ENCODE measurements around the gene RAB3GAP2.
A peak's percentile ranks its signal among the peaks of the same experiment; 100 is the strongest.

The RAB3GAP2 gene

DNA sequence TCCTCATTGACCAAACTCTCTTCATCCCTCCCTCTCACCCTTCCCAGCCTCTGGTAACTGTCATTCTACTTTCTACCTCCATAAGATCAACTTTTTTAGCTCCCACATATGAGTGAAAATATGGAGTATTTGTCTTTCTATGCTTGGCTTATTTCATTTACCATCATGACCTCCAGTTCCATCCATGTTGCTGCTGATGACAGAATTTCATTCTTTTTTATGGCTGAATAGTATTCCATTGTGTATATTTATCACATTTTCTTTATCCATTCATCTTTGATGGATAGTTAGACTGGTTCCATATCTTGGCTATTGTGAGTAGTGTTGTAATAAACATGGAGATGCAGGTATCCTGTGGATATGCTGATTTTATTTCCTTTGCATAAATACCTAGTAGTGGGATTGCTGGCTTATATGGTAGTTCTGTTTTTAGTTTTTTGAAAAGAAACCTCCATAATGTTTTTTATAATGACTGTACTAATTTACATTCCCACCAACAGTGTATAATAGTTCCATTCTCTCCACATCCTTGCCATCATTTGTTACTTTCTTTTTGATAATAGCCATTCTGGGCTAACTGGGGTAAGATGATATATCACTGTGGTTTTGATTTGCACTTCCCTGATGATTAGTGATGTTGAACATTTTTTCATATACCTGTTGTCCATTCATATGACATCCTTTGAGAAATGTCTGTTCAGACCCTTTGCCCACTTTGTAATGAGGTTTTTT, 142.6 kb downstream of the RAB3GAP2 start:
- H3K79me1 ChIP-seq (replicated peaks; ENCODE audit: low read length, poor library complexity, severe bottlenecking) = peaks cover 7% of the 10 kb centered on the region
- no peak overlapping the region for H4K91ac ChIP-seq (ENCODE audit: low read length)
- H2BK15ac ChIP-seq (ENCODE audit: low read depth, poor library complexity, severe bottlenecking) = no peak overlapping the region
- no peak overlapping the region for H3K4ac ChIP-seq (ENCODE audit: low read depth in 1 of 2, low read length in 2 of 2)
- H3K9ac ChIP-seq (ENCODE audit: low read length) = no peak overlapping the region
- no peak overlapping the region for H2BK120ac ChIP-seq (ENCODE audit: low read depth, low read length)
- H3K4me1 ChIP-seq (ENCODE audit: control insufficient read depth, insufficient read depth, low read depth, low read length) = no peaks in the 10 kb centered on the region
- no peak overlapping the region for H3K27ac ChIP-seq (ENCODE audit: low read length, poor library complexity, severe bottlenecking)
- H3K14ac ChIP-seq (ENCODE audit: low read length in 2 of 2) = no peak overlapping the region
- peaks cover 19 to 75% of the 10 kb centered on the region in 2 experiments for H3K36me3 ChIP-seq (ENCODE audit: control insufficient read depth in 1 of 2, insufficient read depth in 2 of 2, low read depth in 1 of 2, low read length in 2 of 2)
- H2BK5ac ChIP-seq (ENCODE audit: low read depth, low read length, poor library complexity, severe bottlenecking) = no peak overlapping the region
- no peak for DNase-seq
- H3K23ac ChIP-seq (ENCODE audit: low read length in 2 of 2) = no peak overlapping the region
- no peak overlapping the region for H2BK12ac ChIP-seq (ENCODE audit: low read length in 2 of 2)
- H3K18ac ChIP-seq (ENCODE audit: low read depth in 1 of 2, low read length in 2 of 2) = no peak overlapping the region
- H3K9me3 ChIP-seq (ENCODE audit: control insufficient read depth, low read length) = no peaks in the 10 kb centered on the region
- H2AK5ac ChIP-seq (ENCODE audit: low read length, severe bottlenecking) = no peak overlapping the region
- H3K27me3 ChIP-seq (ENCODE audit: control insufficient read depth in 1 of 2, insufficient read depth in 1 of 2, low read length in 2 of 2) = no peaks in the 10 kb centered on the region
- no peak overlapping the region for H4K8ac ChIP-seq (ENCODE audit: low read length)
- H2AFZ ChIP-seq (ENCODE audit: low read depth, low read length) = no peak overlapping the region
- no peak overlapping the region for H3K4me2 ChIP-seq (ENCODE audit: low read length, poor library complexity, severe bottlenecking)
- no peak overlapping the region for H3K4me3 ChIP-seq (ENCODE audit: insufficient read depth in 1 of 2, low read depth in 1 of 2, low read length in 2 of 2)

- Histone ChIP-seq H3K4me1 (ENCODE audit: control insufficient read depth, insufficient read depth, low read depth, low read length) (no peaks in the 10 kb centered on the region), H2BK120ac (ENCODE audit: low read depth, low read length) (no peak overlapping the region), H3K14ac (ENCODE audit: low read length in 2 of 2) (no peak overlapping the region), H2AK5ac (ENCODE audit: low read length, severe bottlenecking) (no peak overlapping the region), H3K4me2 (ENCODE audit: low read length, poor library complexity, severe bottlenecking) (no peak overlapping the region), H2BK15ac (ENCODE audit: low read depth, poor library complexity, severe bottlenecking) (no peak overlapping the region), H2AFZ (ENCODE audit: low read depth, low read length) (no peak overlapping the region), H2BK12ac (ENCODE audit: low read length in 2 of 2) (no peak overlapping the region), H4K91ac (ENCODE audit: low read length) (no peak overlapping the region), H3K23ac (ENCODE audit: low read length in 2 of 2) (no peak overlapping the region), H3K36me3 (ENCODE audit: control insufficient read depth in 1 of 2, insufficient read depth in 2 of 2, low read depth in 1 of 2, low read length in 2 of 2) (peaks cover 12 to 57% of the 10 kb centered on the region in 2 experiments), H3K79me1 (replicated peaks; ENCODE audit: low read length, poor library complexity, severe bottlenecking) (peaks cover 5% of the 10 kb centered on the region), H2BK5ac (ENCODE audit: low read depth, low read length, poor library complexity, severe bottlenecking) (no peak overlapping the region), H3K4ac (ENCODE audit: low read depth in 1 of 2, low read length in 2 of 2) (no peak overlapping the region), H4K8ac (ENCODE audit: low read length) (no peak overlapping the region), H3K9me3 (ENCODE audit: control insufficient read depth, low read length) (no peaks in the 10 kb centered on the region), H3K18ac (ENCODE audit: low read depth in 1 of 2, low read length in 2 of 2) (no peak overlapping the region), H3K27ac (ENCODE audit: low read length, poor library complexity, severe bottlenecking) (no peak overlapping the region), H3K9ac (ENCODE audit: low read length) (no peak overlapping the region), H3K4me3 (ENCODE audit: insufficient read depth in 1 of 2, low read depth in 1 of 2, low read length in 2 of 2) (no peak overlapping the region), H3K27me3 (ENCODE audit: control insufficient read depth in 1 of 2, insufficient read depth in 1 of 2, low read length in 2 of 2) (no peaks in the 10 kb centered on the region)
- 96% methylated on average over 2 of the region's 3 CpGs for WGBS
- no peak for DNase-seq
Measured at GRCh38 chr1:220127076-220127475, 145.2 kb downstream of the RAB3GAP2 start.

DNA sequence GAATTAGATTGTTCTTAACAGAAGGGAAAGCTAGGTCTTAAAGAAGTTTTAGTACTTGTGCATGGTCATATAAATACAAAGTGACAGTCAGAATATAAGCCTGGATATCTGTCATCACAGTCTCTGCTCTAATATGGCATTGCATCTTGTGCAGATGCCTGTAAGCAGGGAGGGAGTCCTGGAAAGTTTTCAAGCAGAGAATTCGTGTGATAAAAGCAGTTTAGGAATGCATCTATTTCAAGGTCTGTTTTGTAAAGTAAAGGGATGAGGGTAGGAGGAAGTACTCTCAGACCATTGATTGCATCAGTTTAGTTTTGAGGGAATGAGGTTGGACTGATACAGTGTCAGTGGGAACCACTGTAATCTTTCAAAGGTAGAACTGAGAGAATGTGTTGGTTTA, 147.7 kb downstream of the RAB3GAP2 start:
- Histone ChIP-seq H4K8ac (ENCODE audit: low read length) (no peak overlapping the region), H2BK5ac (ENCODE audit: low read depth, low read length, poor library complexity, severe bottlenecking) (no peak overlapping the region), H3K4ac (ENCODE audit: low read depth in 1 of 2, low read length in 2 of 2) (no peak overlapping the region), H2AFZ (ENCODE audit: low read depth, low read length) (no peak overlapping the region), H3K9ac (ENCODE audit: low read length) (no peak overlapping the region), H4K91ac (ENCODE audit: low read length) (no peak overlapping the region), H3K18ac (ENCODE audit: low read depth in 1 of 2, low read length in 2 of 2) (no peak overlapping the region), H2BK120ac (ENCODE audit: low read depth, low read length) (no peak overlapping the region), H3K36me3 (ENCODE audit: control insufficient read depth in 1 of 2, insufficient read depth in 2 of 2, low read depth in 1 of 2, low read length in 2 of 2) (peaks cover 3 to 49% of the 10 kb centered on the region in 2 experiments), H2BK12ac (ENCODE audit: low read length in 2 of 2) (no peak overlapping the region), H3K9me3 (ENCODE audit: control insufficient read depth, low read length) (no peaks in the 10 kb centered on the region), H3K14ac (ENCODE audit: low read length in 2 of 2) (no peak overlapping the region), H2AK5ac (ENCODE audit: low read length, severe bottlenecking) (no peak overlapping the region), H2BK15ac (ENCODE audit: low read depth, poor library complexity, severe bottlenecking) (no peak overlapping the region), H3K79me1 (replicated peaks; ENCODE audit: low read length, poor library complexity, severe bottlenecking) (peaks cover 10% of the 10 kb centered on the region), H3K23ac (ENCODE audit: low read length in 2 of 2) (no peak overlapping the region), H3K27ac (ENCODE audit: low read length, poor library complexity, severe bottlenecking) (no peak overlapping the region), H3K4me2 (ENCODE audit: low read length, poor library complexity, severe bottlenecking) (no peak overlapping the region), H3K27me3 (ENCODE audit: control insufficient read depth in 1 of 2, insufficient read depth in 1 of 2, low read length in 2 of 2) (no peaks in the 10 kb centered on the region), H3K4me1 (ENCODE audit: control insufficient read depth, insufficient read depth, low read depth, low read length) (no peaks in the 10 kb centered on the region), H3K4me3 (ENCODE audit: insufficient read depth in 1 of 2, low read depth in 1 of 2, low read length in 2 of 2) (no peak overlapping the region)
- WGBS = 64% methylated on average over 1 of the region's 1 CpG
- peak; percentile 23 for DNase-seq

- Histone ChIP-seq H4K91ac (ENCODE audit: low read length) (no peak overlapping the region), H3K4me1 (ENCODE audit: control insufficient read depth, insufficient read depth, low read depth, low read length) (no peaks in the 10 kb centered on the region), H3K23ac (ENCODE audit: low read length in 2 of 2) (no peak overlapping the region), H3K14ac (ENCODE audit: low read length in 2 of 2) (no peak overlapping the region), H4K8ac (ENCODE audit: low read length) (no peak overlapping the region), H2BK15ac (ENCODE audit: low read depth, poor library complexity, severe bottlenecking) (no peak overlapping the region), H2BK12ac (ENCODE audit: low read length in 2 of 2) (no peak overlapping the region), H2AFZ (ENCODE audit: low read depth, low read length) (no peak overlapping the region), H3K27ac (ENCODE audit: low read length, poor library complexity, severe bottlenecking) (no peak overlapping the region), H3K18ac (ENCODE audit: low read depth in 1 of 2, low read length in 2 of 2) (no peak overlapping the region), H3K4me2 (ENCODE audit: low read length, poor library complexity, severe bottlenecking) (no peak overlapping the region), H2BK5ac (ENCODE audit: low read depth, low read length, poor library complexity, severe bottlenecking) (no peak overlapping the region), H3K36me3 (ENCODE audit: control insufficient read depth in 1 of 2, insufficient read depth in 2 of 2, low read depth in 1 of 2, low read length in 2 of 2) (peaks cover 3 to 47% of the 10 kb centered on the region in 2 experiments), H3K27me3 (ENCODE audit: control insufficient read depth in 1 of 2, insufficient read depth in 1 of 2, low read length in 2 of 2) (no peaks in the 10 kb centered on the region), H2BK120ac (ENCODE audit: low read depth, low read length) (no peak overlapping the region), H3K9ac (ENCODE audit: low read length) (no peak overlapping the region), H3K79me1 (replicated peaks; ENCODE audit: low read length, poor library complexity, severe bottlenecking) (peaks cover 10% of the 10 kb centered on the region), H3K4me3 (ENCODE audit: insufficient read depth in 1 of 2, low read depth in 1 of 2, low read length in 2 of 2) (no peak overlapping the region), H3K4ac (ENCODE audit: low read depth in 1 of 2, low read length in 2 of 2) (no peak overlapping the region), H2AK5ac (ENCODE audit: low read length, severe bottlenecking) (no peak overlapping the region), H3K9me3 (ENCODE audit: control insufficient read depth, low read length) (no peaks in the 10 kb centered on the region)
- DNase-seq = peak; percentile 6
Measured at GRCh38 chr1:220123889-220124288, 148.4 kb downstream of the RAB3GAP2 start.

Measured in mesenchymal stem cell (in vitro differentiated cells and primary cell).